A673 (cell line): Measurements from ENCODE around the gene PLEKHA8. TPM values are rescaled to one million over a fixed set of nuclear protein-coding genes. Genes with fewer than 3 reads are reported as not detected.
A peak's percentile ranks its signal among the peaks of the same experiment; 100 is the strongest.

ENCODE experiments used
- BruUV-seq: library from RNA; stranded (reverse); fragments of 400-500 nt; replicated peaks from 2 replicates; lab custom pipeline; 2021; lab: Mats Ljungman, UMichigan
- CTCF ChIA-PET: fragments of 300-600 bp; sonication (Branson Sonifier 250); formaldehyde crosslinking; loops from one replicate; lab custom pipeline; 2022; ENCODE audit warnings: antibody characterized with exemption; lab: Charles Lee
- POLR2A ChIA-PET: fragments of 300-600 bp; sonication (Branson Sonifier 250); formaldehyde crosslinking; loops from one replicate; lab custom pipeline; 2022; ENCODE audit warnings: antibody characterized with exemption; ENCODE audit not compliant: low non-redundant PET; lab: Charles Lee
- DNase-seq: peaks from one replicate; pipeline ENCODE4 v3.0.0-alpha.2; 2015; ENCODE audit warnings: low spot score
- H3K27ac ChIP-seq: fragments of 200-600 bp; sonication (generic); 2 replicates; pipeline ENCODE4 v1.5.1; 2016; ENCODE audit warnings: mixed run types, low read depth, mild to moderate bottlenecking, mixed read lengths, antibody characterized with exemption, low read length; ENCODE audit not compliant: poor library complexity, severe bottlenecking
- H3K27me3 ChIP-seq: fragments of 200-600 bp; sonication (generic); replicated peaks from 2 replicates; pipeline ENCODE4 v1.6.1; 2017; ENCODE audit warnings: mixed run types, low read depth, mild to moderate bottlenecking, mixed read lengths, antibody characterized with exemption, low read length; ENCODE audit not compliant: insufficient read depth, poor library complexity
- H3K36me3 ChIP-seq: fragments of 200-600 bp; sonication (generic); 2 replicates; pipeline ENCODE4 v1.6.1; 2016; ENCODE audit warnings: mixed run types, mild to moderate bottlenecking, mixed read lengths, antibody characterized with exemption, low read length; ENCODE audit not compliant: insufficient read depth, poor library complexity, severe bottlenecking
- H3K4me1 ChIP-seq: fragments of 200-600 bp; sonication (generic); 2 replicates; pipeline ENCODE4 v1.6.1; 2017; ENCODE audit warnings: mixed run types, mild to moderate bottlenecking, mixed read lengths, antibody characterized with exemption, low read length; ENCODE audit not compliant: insufficient read depth, poor library complexity, severe bottlenecking
- H3K4me3 ChIP-seq: fragments of 200-600 bp; sonication (generic); 2 replicates; pipeline ENCODE4 v1.5.1; 2016; ENCODE audit warnings: low read depth, mixed run types, mild to moderate bottlenecking, mixed read lengths, low read length; ENCODE audit not compliant: poor library complexity, severe bottlenecking
- H3K9me3 ChIP-seq: fragments of 200-600 bp; sonication (generic); 2 replicates; pipeline ENCODE4 v1.6.1; 2016; ENCODE audit warnings: mixed run types, low read depth, mild to moderate bottlenecking, mixed read lengths, antibody characterized with exemption, low read length; ENCODE audit not compliant: poor library complexity, severe bottlenecking
- CTCF ChIP-seq: fragments of 300-800, 200-600 bp; sonication (generic); conservative IDR thresholded peaks from 2 replicates; pipeline ENCODE4 v1.5.1; 2017; ENCODE audit warnings: low read depth, mild to moderate bottlenecking, antibody characterized with exemption, low read length, moderate library complexity, mixed read lengths
- EZH2 ChIP-seq: fragments of 200-600 bp; sonication (generic); IDR thresholded peaks from 2 replicates; pipeline ENCODE4 v1.6.1; 2017; ENCODE audit warnings: borderline replicate concordance, low read depth, mild to moderate bottlenecking, mixed read lengths, antibody characterized with exemption, low read length; ENCODE audit not compliant: poor library complexity, severe bottlenecking
- intact Hi-C: fragments of 100-400 bp; cut with micrococcal nuclease; formaldehyde crosslinking; loops from one replicate; pipeline ENCODE4 v1.10.0; 2022; ENCODE audit not compliant: unreplicated experiment
- total RNA-seq: library from RNA; stranded (reverse); gene quantifications from 2 replicates; pipeline ENCODE4 v1.2.3, GENCODE V29; 2021

PLEKHA8 gene
- total RNA-seq, 1 experiment from 2014 or later = 22.2 TPM

DNA sequence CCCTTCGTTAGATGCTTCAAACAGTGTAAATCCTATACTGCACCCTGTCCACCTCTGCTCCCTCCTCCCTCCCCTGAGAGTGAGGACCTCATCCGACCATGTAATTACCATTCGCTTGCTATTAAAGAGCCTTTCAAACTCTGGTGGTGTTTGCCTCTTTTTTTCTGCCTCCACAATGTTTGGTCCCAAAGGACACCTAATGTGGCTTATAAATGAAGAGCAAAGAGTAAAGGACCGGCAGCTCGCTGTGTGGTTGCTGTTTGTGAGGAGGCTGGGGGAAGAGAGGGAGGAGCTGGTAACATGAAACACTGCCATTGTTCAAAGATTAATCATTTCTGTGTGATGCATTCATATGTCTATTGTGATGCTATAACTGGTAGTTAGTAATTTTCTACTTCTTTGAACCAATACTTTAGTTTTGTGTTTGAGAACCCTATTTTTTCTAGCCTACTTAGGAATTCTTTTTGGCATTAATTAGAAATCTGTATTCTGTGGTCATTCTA lies 134.5 kb downstream of the PLEKHA8 start:
- BruUV-seq = no TSS peak
- Histone ChIP-seq H3K9me3 (no peaks in the 10 kb centered on the region), H3K27ac (no peak overlapping the region), H3K36me3 (no peaks in the 10 kb centered on the region), H3K4me1 (no peaks in the 10 kb centered on the region), H3K27me3 (no peaks in the 10 kb centered on the region), H3K4me3 (no peak overlapping the region)
- no peak for TF ChIP-seq EZH2
- TF ChIP-seq CTCF = no peak
- intact Hi-C loops = loop anchor here (5.0 kb wide), 1 partner anchor 250 kb away; no protein-coding TSS in a partner anchor
- DNase-seq = no peak
- ChIA-PET POLR2A (no interaction called here), CTCF (no interaction called here)

- CTCF ChIA-PET = no interaction called here
- no peaks in the 10 kb centered on the region for H3K36me3 ChIP-seq
- POLR2A ChIA-PET = no interaction called here
- H3K9me3 ChIP-seq = no peaks in the 10 kb centered on the region
- no peaks in the 10 kb centered on the region for H3K27me3 ChIP-seq
- BruUV-seq = no TSS peak
- no peak overlapping the region for H3K4me3 ChIP-seq
- no peak for DNase-seq
- no peak overlapping the region for H3K27ac ChIP-seq
- intact Hi-C loops = loop anchor here (5.0 kb wide), 1 partner anchor 249 kb away; no protein-coding TSS in a partner anchor
- TF ChIP-seq EZH2 (no peak), CTCF (no peak)
- H3K4me1 ChIP-seq = no peaks in the 10 kb centered on the region
Observed at GRCh38 chr7:30163231-30163894, 135.2 kb downstream of the PLEKHA8 start.

DNA sequence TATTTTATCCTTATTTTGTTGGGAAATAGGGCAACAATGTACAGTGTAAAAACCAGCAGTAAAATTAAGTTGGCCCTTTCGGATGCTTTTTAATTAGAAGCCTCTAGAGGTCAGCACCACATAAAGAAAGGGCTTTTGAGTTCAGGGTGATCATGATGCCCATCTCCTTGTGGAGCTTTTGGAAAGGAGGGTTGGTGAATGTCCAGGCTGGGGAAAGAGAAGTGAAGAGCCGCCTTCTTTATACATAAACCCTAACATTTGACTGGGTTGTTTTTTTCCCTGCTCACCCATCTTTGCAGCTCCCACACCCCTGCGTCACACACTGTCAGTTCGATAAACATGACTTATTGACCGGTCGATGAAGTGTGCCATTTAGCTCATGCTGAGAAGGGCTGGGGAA lies 136.4 kb downstream of the PLEKHA8 start:
- intact Hi-C loops = loop anchor here (5.0 kb wide), 1 partner anchor 248 kb away; no protein-coding TSS in a partner anchor
- Histone ChIP-seq H3K4me1 (no peaks in the 10 kb centered on the region), H3K36me3 (no peaks in the 10 kb centered on the region), H3K27me3 (no peaks in the 10 kb centered on the region), H3K4me3 (no peak overlapping the region), H3K27ac (no peak overlapping the region), H3K9me3 (no peaks in the 10 kb centered on the region)
- ChIA-PET POLR2A (no interaction called here), CTCF (interaction anchor here (0.6 to 0.7 kb wide), 2 partner anchors 12 to 403 kb away, joined by 3 to 8 read pairs; no protein-coding TSS in a partner anchor)
- BruUV-seq = no TSS peak
- DNase-seq = peak; percentile 61
- no peak for TF ChIP-seq EZH2
- peak; percentile 60 for TF ChIP-seq CTCF
